Body of pancreas (tissue), 4 donors: ENCODE measurements around the gene TSHZ2.

Experiments used
- POLR2A ChIP-seq, 3 donors: fragments of 450-650 bp; IDR thresholded peaks; one replicate each; pipeline ENCODE4 v1.6.1; 2016; ENCODE audit warnings: antibody characterized with exemption in 3 of 3, mild to moderate bottlenecking in 2 of 3
- TF ChIP-seq, protein P1 (sequence below), 7 experiments: fragments of 450-650 bp in 4 of 7; fragments of 200-600 bp in 3 of 7; sonication (generic) in 3 of 7; IDR thresholded peaks; one replicate each; pipeline ENCODE4 v1.5.1; 2016 to 2019; ENCODE audit warnings: antibody characterized with exemption in 7 of 7

DNA sequence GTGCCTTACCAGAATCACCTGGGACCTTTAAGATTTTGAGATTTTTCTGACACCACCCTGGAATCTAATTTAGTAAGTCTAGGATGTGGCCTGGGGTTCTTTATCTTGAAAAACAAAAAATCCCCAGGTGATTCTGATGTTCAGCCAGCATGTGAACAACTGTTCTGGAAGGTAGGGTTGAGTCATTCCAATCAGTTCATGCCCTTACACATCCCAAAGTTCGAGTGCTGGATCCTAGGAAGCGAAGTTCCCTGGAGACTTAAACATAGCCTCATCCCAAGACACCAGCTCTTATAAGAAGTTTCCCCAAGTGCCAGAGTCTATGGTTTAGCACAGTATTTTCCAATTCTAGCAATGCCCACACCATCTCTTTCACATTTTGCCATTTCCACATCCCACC lies 6.3 kb upstream of the TSHZ2 start:
- TF ChIP-seq, protein P1, sequence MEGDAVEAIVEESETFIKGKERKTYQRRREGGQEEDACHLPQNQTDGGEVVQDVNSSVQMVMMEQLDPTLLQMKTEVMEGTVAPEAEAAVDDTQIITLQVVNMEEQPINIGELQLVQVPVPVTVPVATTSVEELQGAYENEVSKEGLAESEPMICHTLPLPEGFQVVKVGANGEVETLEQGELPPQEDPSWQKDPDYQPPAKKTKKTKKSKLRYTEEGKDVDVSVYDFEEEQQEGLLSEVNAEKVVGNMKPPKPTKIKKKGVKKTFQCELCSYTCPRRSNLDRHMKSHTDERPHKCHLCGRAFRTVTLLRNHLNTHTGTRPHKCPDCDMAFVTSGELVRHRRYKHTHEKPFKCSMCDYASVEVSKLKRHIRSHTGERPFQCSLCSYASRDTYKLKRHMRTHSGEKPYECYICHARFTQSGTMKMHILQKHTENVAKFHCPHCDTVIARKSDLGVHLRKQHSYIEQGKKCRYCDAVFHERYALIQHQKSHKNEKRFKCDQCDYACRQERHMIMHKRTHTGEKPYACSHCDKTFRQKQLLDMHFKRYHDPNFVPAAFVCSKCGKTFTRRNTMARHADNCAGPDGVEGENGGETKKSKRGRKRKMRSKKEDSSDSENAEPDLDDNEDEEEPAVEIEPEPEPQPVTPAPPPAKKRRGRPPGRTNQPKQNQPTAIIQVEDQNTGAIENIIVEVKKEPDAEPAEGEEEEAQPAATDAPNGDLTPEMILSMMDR (IDR thresholded peaks at IDR 0.05) = no peak
- no peak for TF ChIP-seq POLR2A (IDR thresholded peaks at IDR 0.05)
